GM12801 (cell line): Measurements from ENCODE around the gene DIABLO.

Source experiments
- TF ChIP-seq, protein P1 (sequence below): IDR thresholded peaks from one replicate; pipeline ENCODE4 v1.5.1; 2011; ENCODE audit warnings: control low read depth; ENCODE audit not compliant: insufficient read length; ENCODE audit errors: extremely low read depth

The DIABLO gene

DNA sequence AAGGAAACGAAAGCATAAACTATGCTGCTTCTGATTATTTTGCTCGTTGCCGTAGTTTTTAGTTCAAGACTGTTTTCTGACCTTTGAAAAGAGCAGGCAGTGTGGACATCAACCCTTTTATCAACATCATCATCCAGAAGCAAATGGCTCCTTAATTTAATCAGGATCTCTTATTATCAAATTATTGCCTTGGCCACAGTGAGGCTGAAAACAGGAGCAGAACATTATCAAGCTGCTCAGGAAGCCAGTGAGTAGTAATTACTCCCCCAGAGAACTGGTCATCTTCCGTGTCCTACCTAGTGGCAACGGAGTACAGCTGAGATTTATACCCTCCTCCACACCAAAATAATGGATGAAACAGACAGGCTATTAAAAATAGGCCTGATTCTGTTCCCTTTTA, 2.2 kb upstream of the DIABLO start:
- TF ChIP-seq, protein P1, sequence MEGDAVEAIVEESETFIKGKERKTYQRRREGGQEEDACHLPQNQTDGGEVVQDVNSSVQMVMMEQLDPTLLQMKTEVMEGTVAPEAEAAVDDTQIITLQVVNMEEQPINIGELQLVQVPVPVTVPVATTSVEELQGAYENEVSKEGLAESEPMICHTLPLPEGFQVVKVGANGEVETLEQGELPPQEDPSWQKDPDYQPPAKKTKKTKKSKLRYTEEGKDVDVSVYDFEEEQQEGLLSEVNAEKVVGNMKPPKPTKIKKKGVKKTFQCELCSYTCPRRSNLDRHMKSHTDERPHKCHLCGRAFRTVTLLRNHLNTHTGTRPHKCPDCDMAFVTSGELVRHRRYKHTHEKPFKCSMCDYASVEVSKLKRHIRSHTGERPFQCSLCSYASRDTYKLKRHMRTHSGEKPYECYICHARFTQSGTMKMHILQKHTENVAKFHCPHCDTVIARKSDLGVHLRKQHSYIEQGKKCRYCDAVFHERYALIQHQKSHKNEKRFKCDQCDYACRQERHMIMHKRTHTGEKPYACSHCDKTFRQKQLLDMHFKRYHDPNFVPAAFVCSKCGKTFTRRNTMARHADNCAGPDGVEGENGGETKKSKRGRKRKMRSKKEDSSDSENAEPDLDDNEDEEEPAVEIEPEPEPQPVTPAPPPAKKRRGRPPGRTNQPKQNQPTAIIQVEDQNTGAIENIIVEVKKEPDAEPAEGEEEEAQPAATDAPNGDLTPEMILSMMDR = no peak

DNA sequence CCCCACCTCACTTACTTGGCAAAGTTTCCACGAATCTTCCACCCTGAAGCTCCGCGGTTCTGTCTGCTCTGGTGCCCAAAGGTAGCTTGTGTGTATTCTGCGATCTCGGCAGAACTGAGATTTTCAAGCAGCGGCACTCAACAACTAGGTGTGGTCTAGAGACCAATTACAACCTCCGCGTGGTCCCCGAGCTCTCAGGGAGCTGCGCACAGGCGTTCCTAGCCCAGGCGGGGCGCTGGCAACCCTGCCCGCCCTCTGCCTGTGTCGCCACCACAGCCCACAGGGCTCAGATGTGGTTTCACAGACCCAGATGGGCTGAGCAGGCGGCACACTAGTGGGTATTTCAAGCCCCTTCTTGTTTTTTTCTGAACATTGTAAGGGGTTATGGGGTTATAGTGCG, 1.5 kb upstream of the DIABLO start:
- TF ChIP-seq, protein P1 = no peak

DNA sequence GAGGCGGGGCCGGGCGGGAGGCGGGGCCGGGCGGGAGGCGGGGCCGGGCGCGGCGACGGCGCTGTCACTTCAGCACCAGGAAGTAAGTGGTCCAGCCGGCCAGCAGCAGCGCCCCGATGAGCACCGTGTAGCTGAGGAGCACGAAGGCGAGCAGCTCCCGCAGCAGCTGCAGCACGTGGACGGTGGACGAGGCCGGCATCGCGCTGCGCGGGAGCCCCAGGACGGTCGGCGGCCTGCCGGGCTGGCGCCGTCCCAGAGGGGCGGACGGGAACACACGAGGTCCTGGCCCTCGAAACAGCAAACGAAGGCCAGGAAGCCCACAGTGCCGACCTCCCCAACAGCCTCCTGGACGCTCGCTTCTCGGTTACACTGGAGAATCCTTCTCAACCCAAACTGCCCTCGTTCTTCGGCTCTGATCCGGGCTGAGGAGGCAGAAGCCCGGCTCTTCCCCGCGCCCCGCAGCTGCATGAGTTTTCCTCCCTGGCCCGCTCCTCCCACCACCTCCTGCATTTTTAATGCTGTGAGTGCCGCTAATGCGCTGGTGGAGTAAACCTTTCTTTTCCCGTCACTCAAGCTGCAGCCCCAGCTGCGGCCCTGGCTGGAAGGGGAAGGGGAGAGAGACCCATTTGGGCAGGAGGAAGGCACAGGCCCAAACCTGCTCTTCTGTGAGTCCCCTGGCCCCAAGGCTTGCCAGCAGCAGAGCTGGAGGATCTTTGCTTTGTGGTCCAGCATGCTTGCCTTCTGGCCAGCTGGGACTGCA, 694 bp upstream of the DIABLO start:
- TF ChIP-seq, protein P1 = no peak

DNA sequence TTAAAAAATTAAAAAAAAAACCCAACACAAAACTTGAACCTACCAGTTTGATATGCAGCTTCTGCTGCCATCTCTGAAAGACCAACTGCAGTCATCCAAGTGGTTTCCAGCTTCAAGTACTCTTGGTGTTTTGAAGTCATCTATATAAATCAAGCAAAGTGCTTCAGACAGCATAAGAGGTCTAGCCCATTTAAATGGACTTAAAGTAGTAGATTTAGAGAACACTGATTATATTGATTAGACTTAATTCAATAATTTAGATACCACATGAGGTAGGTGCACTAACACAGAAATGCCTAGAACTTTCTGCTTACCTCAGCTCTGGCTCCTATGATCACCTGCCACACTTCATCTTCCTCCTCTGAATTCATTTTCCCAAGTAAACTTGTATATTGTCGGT, 9.4 kb downstream of the DIABLO start:
- TF ChIP-seq, protein P1 = no peak

DNA sequence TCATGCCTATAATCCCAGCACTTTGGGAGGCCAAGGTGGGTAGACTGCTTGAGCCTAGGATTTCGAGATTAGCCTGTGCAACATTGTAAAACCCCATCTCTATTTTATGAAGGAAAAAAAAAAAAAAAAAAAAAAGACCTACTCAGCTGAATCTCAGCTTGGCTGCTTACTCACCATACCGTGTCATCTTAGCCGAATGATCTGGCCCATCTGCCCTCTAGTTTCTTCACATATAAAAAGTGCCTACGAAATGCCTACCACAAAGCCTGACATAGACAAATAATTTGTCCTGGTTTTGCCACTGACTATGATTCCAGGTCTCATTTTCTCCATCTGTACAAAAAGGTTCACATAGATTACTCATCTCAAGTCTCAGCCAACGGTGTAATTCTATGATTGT, 10.1 kb downstream of the DIABLO start:
- TF ChIP-seq, protein P1 = no peak

- TF ChIP-seq, protein P1 = no peak
These were observed 17.6 kb downstream of the DIABLO start for GRCh38 chr12:122208073-122208820.

DNA sequence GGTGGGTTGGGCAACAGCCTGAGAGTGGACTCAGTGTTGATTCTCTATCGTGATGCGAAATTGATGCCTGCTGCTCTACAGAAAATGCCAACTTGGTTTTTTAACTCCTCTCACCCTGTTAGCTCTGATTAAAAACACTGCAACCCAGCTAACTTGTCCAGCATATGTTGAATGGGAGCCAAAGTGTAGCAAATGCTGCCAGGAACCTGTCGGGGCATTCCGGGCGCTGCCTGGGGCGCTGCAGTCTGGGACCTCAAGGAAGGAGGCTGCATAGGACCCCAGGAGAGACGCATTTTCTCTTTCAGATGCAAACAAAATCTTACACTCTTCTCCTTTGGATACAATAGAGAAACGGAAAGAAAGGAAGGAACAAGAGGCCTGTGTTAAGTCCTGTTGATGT, 18.5 kb downstream of the DIABLO start:
- TF ChIP-seq, protein P1 = no peak
